Lung (tissue), 16 donors: ENCODE results near the gene NR2C2. TPM values are rescaled to one million over a fixed set of nuclear protein-coding genes. Genes with fewer than 3 reads are reported as not detected.
A peak's percentile ranks its signal among the peaks of the same experiment; 100 is the strongest.

Experiments
- ATAC-seq: fragments of 200-7000 bp; cut with Tn5 transposase; one replicate; pipeline ENCODE4 v1.9.1; 2020; ENCODE audit warnings: moderate number of reproducible peaks; ENCODE audit not compliant: insufficient read depth, low FRiP score
- DNase-seq, 3 donors: peaks; one replicate each; pipeline ENCODE4 v3.0.0-alpha.2; 2013 to 2017
- H3K27ac ChIP-seq, 2 donors: one replicate each; pipeline ENCODE4 v1.5.1; 2013; ENCODE audit warnings: mild to moderate bottlenecking in 2 of 2, moderate library complexity in 2 of 2, control low read depth in 1 of 2, inconsistent platforms in 1 of 2, low read depth in 1 of 2, low read length in 1 of 2
- H3K27me3 ChIP-seq, 3 donors: one replicate each; pipeline ENCODE4 v1.5.1; 2013; ENCODE audit warnings: low read length in 2 of 3; ENCODE audit not compliant: control insufficient read depth in 3 of 3, insufficient read depth in 3 of 3
- H3K36me3 ChIP-seq, 4 donors: one replicate each; pipeline ENCODE4 v1.5.1; 2013; ENCODE audit warnings: low read length in 4 of 4, mild to moderate bottlenecking in 1 of 4, moderate library complexity in 1 of 4; ENCODE audit not compliant: control insufficient read depth in 4 of 4, insufficient read depth in 4 of 4
- H3K4me1 ChIP-seq, 5 donors: one replicate each; pipeline ENCODE4 v1.5.1; 2013; ENCODE audit warnings: low read length in 5 of 5, mild to moderate bottlenecking in 2 of 5, moderate library complexity in 1 of 5; ENCODE audit not compliant: control insufficient read depth in 5 of 5, insufficient read depth in 5 of 5
- H3K4me3 ChIP-seq: one replicate; pipeline ENCODE4 v1.5.1; 2013; ENCODE audit warnings: mild to moderate bottlenecking, control low read depth, moderate library complexity
- H3K9ac ChIP-seq, 2 donors: one replicate each; pipeline ENCODE4 v1.5.1; 2013; ENCODE audit warnings: low read length in 2 of 2, control low read depth in 1 of 2; ENCODE audit not compliant: insufficient read depth in 1 of 2
- H3K9me3 ChIP-seq, 4 donors: one replicate each; pipeline ENCODE4 v1.5.1; 2013; ENCODE audit warnings: low read length in 3 of 4, mild to moderate bottlenecking in 1 of 4, moderate library complexity in 1 of 4; ENCODE audit not compliant: control insufficient read depth in 4 of 4, insufficient read depth in 3 of 4
- CTCF ChIP-seq: IDR thresholded peaks from 2 replicates; pipeline ENCODE4 v1.5.1; 2012; ENCODE audit warnings: mild to moderate bottlenecking; ENCODE audit errors: control extremely low read depth, extremely low read depth
- WGBS, 2 donors: extraction: QIAGEN DNeasy Blood & Tissue Kit; methylation state at CpG; one replicate each; pipeline ENCODE4 v1.1.7; 2013; 5-methylcytosine and 5-hydroxymethylcytosine counted together
- long read RNA-seq, 5 donors: transcript quantifications; one replicate each; lab custom pipeline, GENCODE V29; 2026
- polyA plus RNA-seq, 2 donors: library from polyadenylated mRNA; stranded (reverse); fragments of 200-250 nt; gene quantifications; one replicate each; pipeline ENCODE4 v1.2.1, GENCODE V29; 2013
- total RNA-seq, 2 donors: library from RNA; depleted of rRNA in 1 of 2; stranded (reverse); fragments of >200 nt in 1 of 2; gene quantifications; one replicate each; pipeline ENCODE4 v1.2.1, GENCODE V29; 2014 to 2021
- donor health status: control.
- donor health status: control.
- donor health status: Bipolar disorder and iron deficiency.
- donor health status: healthy.
- donor health status: DM: yes; HTN: yes; CAD: no.

Gene NR2C2
- total RNA-seq, result 10 to 100 TPM; 39.3 to 71.0 TPM
- polyA plus RNA-seq, result 10 to 100 TPM in 1 of 2 donors, 1 to 10 TPM in 1; 9.2 to 10.4 TPM
- long read RNA-seq, donor 1, partial matches to known transcripts, result 0 of 4 reads
- long read RNA-seq, donor 1, other reads (novel, unspliced or antisense), result 0 of 4 reads
- long read RNA-seq, donor 2, partial matches to known transcripts, result 0 of 3 reads
- long read RNA-seq, donor 2, other reads (novel, unspliced or antisense), result 0 of 3 reads
- long read RNA-seq, donor 3, partial matches to known transcripts, result 13 of 32 reads
- long read RNA-seq, donor 3, other reads (novel, unspliced or antisense), result 18 of 32 reads
- long read RNA-seq, donor 4, partial matches to known transcripts, result 36 of 40 reads
- long read RNA-seq, donor 4, other reads (novel, unspliced or antisense), result 0 of 40 reads
- long read RNA-seq, donor 5, partial matches to known transcripts, result 0 of 12 reads
- long read RNA-seq, donor 5, other reads (novel, unspliced or antisense), result 0 of 12 reads

- no peak for TF ChIP-seq CTCF
- 0 to 1% methylated on average over 60 to 108 of the region's 108 CpGs for WGBS, 2 donors
- peak within 1 kb of the TSS; percentile 64 to 67 for H3K9ac ChIP-seq
- peak within 1 kb of the TSS; percentile 97 for H3K27ac ChIP-seq
- H3K9me3 ChIP-seq, result no peaks in the 10 kb centered on the region
- peaks cover 0 to 15% (median 14%) of the 10 kb centered on the region in 4 donors for H3K36me3 ChIP-seq
- ATAC-seq (peak; percentile 73), DNase-seq (peak; percentile 86 to 88 (median 88))
- peaks cover 0 to 34% (median 11%) of the 10 kb centered on the region in 5 donors for H3K4me1 ChIP-seq
- H3K4me3 ChIP-seq, result peak within 1 kb of the TSS; percentile 56
- no peaks in the 10 kb centered on the region for H3K27me3 ChIP-seq
Measured at GRCh38 chr3:14947100-14947885, at the start of gene NR2C2. NR2C2 (plus strand) TSS chr3:14947583; CDS start chr3:15003915, 56,332 bp downstream.

DNA sequence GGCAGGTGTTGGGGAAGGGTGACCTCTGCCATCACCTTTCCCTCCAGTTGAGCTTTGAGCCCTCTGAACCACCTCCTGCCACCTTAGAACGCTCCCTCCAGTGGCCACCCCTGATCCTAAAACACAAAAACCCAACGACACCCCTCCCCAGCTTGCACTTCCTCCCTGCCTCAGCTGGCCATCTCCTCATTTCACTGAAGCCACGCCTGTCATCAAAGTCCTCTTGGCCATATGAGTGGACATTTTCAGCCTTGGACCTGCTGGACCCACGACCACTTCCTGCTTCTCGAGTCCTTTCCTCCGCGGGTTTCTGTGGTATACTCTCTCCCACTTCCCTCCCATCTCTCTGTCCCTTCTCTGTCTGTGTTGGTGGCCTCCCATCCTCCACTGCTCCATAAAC, 48.5 kb upstream of the NR2C2 start:
- H3K9me3 ChIP-seq, result no peaks in the 10 kb centered on the region
- H3K27ac ChIP-seq, result no peak overlapping the region
- DNase-seq (no peak), ATAC-seq (no peak)
- H3K36me3 ChIP-seq, result peaks cover 0 to 26% (median 18%) of the 10 kb centered on the region in 4 donors
- peaks cover 0 to 11% (median 0%) of the 10 kb centered on the region in 5 donors for H3K4me1 ChIP-seq
- H3K9ac ChIP-seq, result no peak overlapping the region
- no peaks in the 10 kb centered on the region for H3K27me3 ChIP-seq
- TF ChIP-seq CTCF, result no peak
- 48 to 59% methylated on average over 7 of the region's 7 CpGs for WGBS, 2 donors
- H3K4me3 ChIP-seq, result no peak overlapping the region

- Histone ChIP-seq H3K36me3 (peaks cover 0 to 28% (median 19%) of the 10 kb centered on the region in 4 donors), H3K9ac (no peak overlapping the region), H3K27me3 (no peaks in the 10 kb centered on the region), H3K27ac (no peak overlapping the region), H3K4me3 (no peak overlapping the region), H3K9me3 (no peaks in the 10 kb centered on the region), H3K4me1 (peaks cover 0 to 11% (median 0%) of the 10 kb centered on the region in 5 donors)
- ATAC-seq, result no peak
- no peak for TF ChIP-seq CTCF
- DNase-seq, result no peak
- 69 to 87% methylated on average over 9 of the region's 9 CpGs for WGBS, 2 donors
Measured at GRCh38 chr3:14899993-14900618, 47.3 kb upstream of the NR2C2 start.
